K562 (cell line): Measurements from ENCODE around the gene NEDD4L. TPM values are rescaled to one million over a fixed set of nuclear protein-coding genes. Genes with fewer than 3 reads are reported as not detected.

Source experiments
- ATAC-seq: fragments of 200-7000 bp; cut with Tn5 transposase; 3 replicates; pipeline ENCODE4 v1.9.1; 2020; ENCODE audit warnings: moderate library complexity
- BruUV-seq: library from RNA; stranded (reverse); fragments of 400-500 nt; replicated peaks from 2 replicates; lab custom pipeline; 2021; lab: Mats Ljungman, UMichigan
- CTCF ChIA-PET: fragments of 300-600 bp; formaldehyde crosslinking; extraction: SDS; loops from one replicate; lab custom pipeline; 2021; ENCODE audit warnings: low intra/inter-chr PET ratio; lab: Yijun Ruan, JAX
- POLR2A ChIA-PET: fragments of 300-600, 350-650 bp; sonication (Branson Sonifier 250); formaldehyde crosslinking; extraction: SDS; loops from one replicate; lab custom pipeline; 2021; ENCODE audit warnings: antibody characterized with exemption, inconsistent platforms; lab: Yijun Ruan, JAX
- DNase-seq, 4 experiments: peaks; one replicate each; pipeline versions ENCODE4 v3.0.0 to v3.0.0-alpha.2; 2011 to 2018; ENCODE audit warnings: low spot score in 3 of 4, mixed read lengths in 3 of 4; ENCODE audit errors: extremely low read depth in 1 of 4
- FAIRE-seq: peaks from 2 replicates; lab custom pipeline; 2011; peaks lifted over from hg19 to GRCh38; lab: Jason Lieb, UNC
- H2AFZ ChIP-seq: 2 replicates; pipeline ENCODE4 v1.6.0; 2011; ENCODE audit warnings: low read depth, low read length, control low read depth, inconsistent platforms
- H3K27ac ChIP-seq: fragments of 200-600 bp; 3 replicates; pipeline ENCODE4 v1.8.0; 2011; ENCODE audit warnings: low read depth, mild to moderate bottlenecking, control low read depth, inconsistent platforms, low read length, moderate library complexity, mixed read lengths; ENCODE audit errors: extremely low read depth
- H3K27me3 ChIP-seq, 2 experiments: fragments of 300-600 bp in 1 of 2; 2 replicates in 1 of 2; 3 replicates in 1 of 2; pipeline versions ENCODE4 v1.6.0 to v1.8.0; 2011; ENCODE audit warnings: inconsistent platforms in 2 of 2, low read length in 2 of 2, mild to moderate bottlenecking in 1 of 2, mixed read lengths in 1 of 2, moderate library complexity in 1 of 2; ENCODE audit not compliant: control insufficient read depth in 2 of 2, insufficient read depth in 2 of 2
- H3K36me3 ChIP-seq: fragments of 300-600 bp; 3 replicates; pipeline ENCODE4 v1.8.0; 2011; ENCODE audit warnings: mild to moderate bottlenecking, low read length, inconsistent platforms; ENCODE audit not compliant: control insufficient read depth, insufficient read depth
- H3K4me1 ChIP-seq, 2 experiments: fragments of 200-600 bp in 1 of 2; replicated peaks in 1 of 2; 2 replicates in 1 of 2; 3 replicates in 1 of 2; pipeline versions ENCODE4 v1.5.1 to v1.8.0; 2011; ENCODE audit warnings: inconsistent platforms in 2 of 2, low read length in 2 of 2, mild to moderate bottlenecking in 1 of 2, mixed read lengths in 1 of 2, moderate library complexity in 1 of 2; ENCODE audit not compliant: control insufficient read depth in 2 of 2, insufficient read depth in 2 of 2
- H3K4me2 ChIP-seq: 2 replicates; pipeline ENCODE4 v1.6.1; 2011; ENCODE audit warnings: low read length, control low read depth, inconsistent platforms, mixed read lengths; ENCODE audit not compliant: insufficient read depth
- H3K4me3 ChIP-seq: fragments of 200-600 bp; sonication (generic), shearing (Covaris generic); 2 replicates; pipeline ENCODE4 v1.5.1; 2016; ENCODE audit warnings: control low read depth, inconsistent platforms
- H3K79me2 ChIP-seq: fragments of 200-600 bp; 3 replicates; pipeline ENCODE4 v1.8.0; 2011; ENCODE audit warnings: low read length, inconsistent platforms; ENCODE audit not compliant: control insufficient read depth, insufficient read depth
- H3K9ac ChIP-seq, 2 experiments: 2 replicates each; pipeline versions ENCODE4 v1.6.0 to v1.6.1; 2011; ENCODE audit warnings: low read depth in 2 of 2, low read length in 2 of 2, control low read depth in 1 of 2, inconsistent platforms in 1 of 2, mild to moderate bottlenecking in 1 of 2, mixed read lengths in 1 of 2; ENCODE audit not compliant: insufficient read depth in 1 of 2
- H3K9me1 ChIP-seq: one replicate; pipeline ENCODE4 v1.6.0; 2011; ENCODE audit warnings: inconsistent platforms, mild to moderate bottlenecking, low read length, moderate library complexity; ENCODE audit not compliant: control insufficient read depth, insufficient read depth
- H3K9me3 ChIP-seq: replicated peaks from 2 replicates; pipeline ENCODE4 v1.5.1; 2011; ENCODE audit warnings: low read depth, low read length, inconsistent platforms; ENCODE audit not compliant: control insufficient read depth, insufficient read depth
- H4K20me1 ChIP-seq: replicated peaks from 2 replicates; pipeline ENCODE4 v1.6.1; 2011; ENCODE audit warnings: low read length, inconsistent platforms, mixed read lengths; ENCODE audit not compliant: control insufficient read depth, insufficient read depth
- CBFA2T2 ChIP-seq: fragments of 450-650 bp; conservative IDR thresholded peaks from 2 replicates; pipeline ENCODE4 v1.6.1; 2017; ENCODE audit warnings: mild to moderate bottlenecking
- ETS1 ChIP-seq: conservative IDR thresholded peaks from 2 replicates; pipeline ENCODE4 v1.6.1; 2011; ENCODE audit warnings: low read depth, mild to moderate bottlenecking, low read length; ENCODE audit not compliant: control insufficient read depth
- FOXP1 ChIP-seq: sonication (generic); formaldehyde crosslinking; IDR thresholded peaks from 2 replicates; pipeline ENCODE4 v1.8.0; 2022; ENCODE audit warnings: mild to moderate bottlenecking, missing genetic modification reagents
- GATAD2B ChIP-seq: fragments of 450-650 bp; IDR thresholded peaks from 2 replicates; pipeline ENCODE4 v1.6.1; 2017; ENCODE audit warnings: mild to moderate bottlenecking, borderline replicate concordance
- HBP1 ChIP-seq: fragments of 450-650 bp; formaldehyde crosslinking; IDR thresholded peaks from 2 replicates; pipeline ENCODE4 v1.4.0; 2022; ENCODE audit warnings: missing genetic modification characterization
- HOXB6 ChIP-seq: fragments of 250-450 bp; sonication (Bioruptor Pico); IDR thresholded peaks from 2 replicates; pipeline ENCODE4 v1.5.1; 2022; ENCODE audit warnings: mild to moderate bottlenecking, borderline replicate concordance
- LEF1 ChIP-seq: fragments of 450-650 bp; IDR thresholded peaks from 2 replicates; pipeline ENCODE4 v1.6.1; 2016; ENCODE audit warnings: mild to moderate bottlenecking
- MCM3 ChIP-seq: fragments of 450-650 bp; IDR thresholded peaks from 2 replicates; pipeline ENCODE4 v1.6.1; 2016
- MTF1 ChIP-seq: fragments of 250-450 bp; sonication (Bioruptor Pico); IDR thresholded peaks from 2 replicates; pipeline ENCODE4 v1.9.0; 2021; ENCODE audit warnings: moderate library complexity, mild to moderate bottlenecking, inconsistent platforms, borderline replicate concordance
- PHB ChIP-seq: fragments of 250-450 bp; sonication (Bioruptor Pico); IDR thresholded peaks from 2 replicates; pipeline ENCODE4 v1.5.0; 2021
- RAD51 ChIP-seq: fragments of 450-650 bp; IDR thresholded peaks from 2 replicates; pipeline ENCODE4 v1.7.1; 2016; ENCODE audit warnings: low read depth, mild to moderate bottlenecking, borderline replicate concordance
- RBM22 ChIP-seq: fragments of 200-400 bp; formaldehyde crosslinking; IDR thresholded peaks from 2 replicates; pipeline ENCODE4 v1.6.1; 2018; ENCODE audit warnings: low read length, low read depth; ENCODE audit not compliant: poor library complexity, severe bottlenecking
- RBM25 ChIP-seq: fragments of 200-400 bp; formaldehyde crosslinking; IDR thresholded peaks from 2 replicates; pipeline ENCODE4 v1.6.1; 2018; ENCODE audit warnings: low read length, low read depth, moderate library complexity; ENCODE audit not compliant: severe bottlenecking
- SMAD2 ChIP-seq: fragments of 150-350 bp; IDR thresholded peaks from 2 replicates; pipeline ENCODE4 v1.6.1; 2014; ENCODE audit warnings: low read depth, mild to moderate bottlenecking, low read length
- SMARCA5 ChIP-seq: fragments of 450-650 bp; IDR thresholded peaks from 2 replicates; pipeline ENCODE4 v1.6.1; 2016
- SRSF7 ChIP-seq: fragments of 200-400 bp; formaldehyde crosslinking; optimal IDR thresholded peaks from 2 replicates; pipeline ENCODE3; 2017; ENCODE audit warnings: mild to moderate bottlenecking, low read depth, low read length
- TAF9B ChIP-seq: fragments of 450-650 bp; IDR thresholded peaks from 2 replicates; pipeline ENCODE4 v1.6.1; 2018; ENCODE audit warnings: mild to moderate bottlenecking; ENCODE audit not compliant: partially characterized antibody
- TARDBP ChIP-seq: fragments of 450-650 bp; IDR thresholded peaks from 2 replicates; pipeline ENCODE4 v1.6.1; 2016
- ZFPM2 ChIP-seq: fragments of 250-450 bp; sonication (Bioruptor Pico); IDR thresholded peaks from 2 replicates; pipeline ENCODE4 v1.5.1; 2022; ENCODE audit warnings: mild to moderate bottlenecking
- WGBS: fragments of 100-300 bp; shearing (Covaris generic); methylation state at CpG from one replicate; pipeline ENCODE4 v1.1.6; 2016; ENCODE audit warnings: low coverage, mixed read lengths; ENCODE audit not compliant: insufficient coverage; ENCODE audit errors: missing lambda C conversion rate; 5-methylcytosine and 5-hydroxymethylcytosine counted together
- in situ Hi-C: fragments of 300-500 bp; cut with MboI; formaldehyde crosslinking; loops from 4 replicates; pipeline ENCODE4 v1.15.0; 2018; ENCODE audit warnings: inconsistent platforms, mixed read lengths
- intact Hi-C: fragments of 100-400 bp; cut with micrococcal nuclease; formaldehyde crosslinking; loops from 2 replicates; pipeline ENCODE4 v1.14.2; 2022
- polyA plus RNA-seq, 8 experiments: library from polyadenylated mRNA; depleted of rRNA in 4 of 8; stranded (reverse) in 5 of 8; unstranded in 3 of 8; fragments of >200 nt; fragmentation: Nextera tagmentation in 2 of 8; fragmentation: Illumina TruSeq in 1 of 8; extraction: Ambion mirVana in 2 of 8; extraction: Trizol in 1 of 8; gene quantifications; 2 replicates each; pipeline versions ENCODE4 v1.2.1 to v1.2.3, GENCODE V29; 2011 to 2014; ENCODE audit warnings: inconsistent platforms in 1 of 8, missing spikeins in 1 of 8
- total RNA-seq, 7 experiments: library from RNA; depleted of rRNA in 6 of 7; stranded (reverse); fragments of >200 nt in 6 of 7; fragmentation: Illumina TruSeq in 2 of 7; extraction: Trizol in 2 of 7; gene quantifications; 2 replicates each; pipeline versions ENCODE4 v1.2.1 to v1.2.3, GENCODE V29; 2011 to 2021; ENCODE audit warnings: low replicate concordance in 1 of 7

Gene NEDD4L
- total and polyA plus RNA-seq, 9 of the 15 experiments (the other 6 are each of a cell fraction or from before 2014, with no cell fraction given), result 8.1 to 33.4 (median 19.9) TPM

DNA sequence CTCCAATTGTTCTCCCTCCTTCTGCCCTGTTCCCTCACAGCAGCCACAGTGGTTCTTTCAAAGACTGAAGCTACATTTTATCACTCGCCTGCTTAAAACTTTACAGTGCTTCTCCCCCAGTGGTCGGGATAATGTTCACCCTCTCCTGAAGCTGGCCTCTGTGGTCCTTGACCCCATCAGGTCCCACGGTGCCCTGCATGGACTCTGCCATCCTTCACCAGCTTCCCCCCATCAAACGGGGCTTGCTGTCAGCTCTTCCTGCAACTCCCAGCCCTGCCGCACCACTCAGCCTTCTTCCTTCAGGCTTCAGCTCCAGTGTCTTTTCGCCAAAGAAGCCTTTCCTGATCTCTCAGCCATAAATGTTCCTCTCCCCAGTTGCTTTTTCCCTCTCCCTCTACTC lies 118.1 kb downstream of the NEDD4L start:
- no peak for FAIRE-seq
- Histone ChIP-seq H3K9me1 (peaks cover 2% of the 10 kb centered on the region), H3K9me3 (no peaks in the 10 kb centered on the region), H2AFZ (no peak overlapping the region), H3K27ac (no peak overlapping the region), H3K27me3 (no peaks in the 10 kb centered on the region), H3K79me2 (peaks cover 7% of the 10 kb centered on the region; the same call in 1 of the 3 replicates), H4K20me1 (0 out of 2 replicates have a peak, but pooled peaks cover 4% of the 10 kb centered on the region), H3K4me1 (peaks cover 0 to 11% of the 10 kb centered on the region in 2 experiments; a peak in 3 of 5 replicates), H3K36me3 (no peaks in the 10 kb centered on the region), H3K4me3 (no peak overlapping the region), H3K9ac (no peak overlapping the region), H3K4me2 (no peak overlapping the region)
- no TSS peak for BruUV-seq
- TF ChIP-seq TAF9B, result no peak
- TF ChIP-seq RBM22, result no peak
- TF ChIP-seq FOXP1 (CRISPR knock-in tag), result no peak
- no peak for TF ChIP-seq GATAD2B
- no peak for TF ChIP-seq TARDBP
- TF ChIP-seq SMAD2, result no peak
- no peak for TF ChIP-seq HBP1 (CRISPR knock-in tag)
- no peak for TF ChIP-seq RAD51
- TF ChIP-seq SRSF7, result no peak
- TF ChIP-seq LEF1, result no peak
- TF ChIP-seq RBM25, result no peak
- TF ChIP-seq ETS1, result no peak
- TF ChIP-seq SMARCA5, result no peak
- TF ChIP-seq MCM3, result no peak
- no peak for TF ChIP-seq HOXB6
- no peak for TF ChIP-seq MTF1
- no peak for TF ChIP-seq PHB (CRISPR knock-in tag)
- TF ChIP-seq ZFPM2 (CRISPR knock-in tag), result no peak
- TF ChIP-seq CBFA2T2, result no peak
- intact Hi-C loops (no loop called here), in situ Hi-C loops (no loop called here)
- CTCF ChIA-PET, result no interaction called here
- no peak for ATAC-seq
- no peak for DNase-seq
- WGBS, result 77% methylated on average over 6 of the region's 6 CpGs
- POLR2A ChIA-PET, result no interaction called here
